Activated naive CD4-positive, alpha-beta T cell treated with anti-CD3 and anti-CD28 coated beads, Interleukin-2, amount 10 ng/mL, durations not matched to agents 7 days and 5 days (primary cell): ENCODE measurements around the gene SLC29A3.

Experiments
- CTCF ChIA-PET: fragments of 350-600 bp; sonication (Branson Sonifier 250); formaldehyde crosslinking; loops from one replicate; lab custom pipeline; 2021; ENCODE audit warnings: antibody characterized with exemption; lab: Charles Lee
- DNase-seq: peaks from one replicate; pipeline ENCODE4 v3.0.0-alpha.2; 2020
- H3K27ac Mint-ChIP-seq: one replicate; pipeline ENCODE4 v1.8.0; 2021; ENCODE audit warnings: mild to moderate bottlenecking, moderate library complexity, mixed read lengths
- H3K27me3 Mint-ChIP-seq: one replicate; pipeline ENCODE4 v1.8.0; 2021; ENCODE audit warnings: mild to moderate bottlenecking, mixed read lengths
- H3K36me3 Mint-ChIP-seq: one replicate; pipeline ENCODE4 v1.8.0; 2021; ENCODE audit warnings: mixed read lengths
- H3K4me1 Mint-ChIP-seq: one replicate; pipeline ENCODE4 v1.8.0; 2021; ENCODE audit warnings: mixed read lengths
- H3K4me3 Mint-ChIP-seq: one replicate; pipeline ENCODE4 v1.8.0; 2021; ENCODE audit warnings: mild to moderate bottlenecking, moderate library complexity, mixed read lengths
- H3K9me3 Mint-ChIP-seq: one replicate; pipeline ENCODE4 v1.8.0; 2021; ENCODE audit warnings: mixed read lengths

The SLC29A3 gene

DNA sequence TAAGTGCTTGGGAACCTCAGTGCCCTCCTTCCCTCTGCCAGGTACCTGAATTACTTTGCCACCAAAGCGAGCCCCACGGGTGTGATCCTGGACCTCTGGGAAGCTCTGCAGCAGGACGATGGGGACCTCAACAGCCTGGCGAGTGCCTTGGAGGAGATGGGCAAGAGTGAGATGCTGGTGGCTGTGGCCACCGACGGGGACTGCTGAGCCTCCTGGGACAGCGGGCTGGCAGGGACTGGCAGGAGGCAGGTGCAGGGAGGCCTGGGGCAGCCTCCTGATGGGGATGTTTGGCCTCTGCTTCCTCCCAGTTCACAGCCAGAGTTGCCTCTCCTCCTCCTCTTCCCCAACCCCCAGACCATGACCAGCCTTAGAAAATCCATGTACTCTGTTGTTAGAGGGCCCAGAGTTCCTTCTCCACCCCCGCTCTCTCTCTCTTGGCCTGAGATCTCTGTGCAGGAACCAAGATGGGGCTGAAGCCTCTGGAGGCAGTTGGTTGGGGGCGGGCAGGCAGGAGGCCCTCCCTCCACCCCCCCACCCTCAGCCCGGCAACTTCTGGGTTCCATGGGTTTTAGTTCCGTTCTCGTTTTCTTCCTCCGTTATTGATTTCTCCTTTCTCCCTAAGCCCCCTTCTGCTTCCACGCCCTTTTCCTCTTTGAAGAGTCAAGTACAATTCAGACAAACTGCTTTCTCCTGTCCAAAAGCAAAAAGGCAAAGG lies 19.8 kb upstream of the SLC29A3 start:
- CTCF ChIA-PET = no interaction called here
- Mint-ChIP-seq H3K36me3 (no peaks in the 10 kb centered on the region), H3K9me3 (no peaks in the 10 kb centered on the region), H3K27ac (no peak overlapping the region), H3K4me3 (no peak overlapping the region), H3K4me1 (no peaks in the 10 kb centered on the region), H3K27me3 (peaks cover 40% of the 10 kb centered on the region)
- no peak for DNase-seq

DNA sequence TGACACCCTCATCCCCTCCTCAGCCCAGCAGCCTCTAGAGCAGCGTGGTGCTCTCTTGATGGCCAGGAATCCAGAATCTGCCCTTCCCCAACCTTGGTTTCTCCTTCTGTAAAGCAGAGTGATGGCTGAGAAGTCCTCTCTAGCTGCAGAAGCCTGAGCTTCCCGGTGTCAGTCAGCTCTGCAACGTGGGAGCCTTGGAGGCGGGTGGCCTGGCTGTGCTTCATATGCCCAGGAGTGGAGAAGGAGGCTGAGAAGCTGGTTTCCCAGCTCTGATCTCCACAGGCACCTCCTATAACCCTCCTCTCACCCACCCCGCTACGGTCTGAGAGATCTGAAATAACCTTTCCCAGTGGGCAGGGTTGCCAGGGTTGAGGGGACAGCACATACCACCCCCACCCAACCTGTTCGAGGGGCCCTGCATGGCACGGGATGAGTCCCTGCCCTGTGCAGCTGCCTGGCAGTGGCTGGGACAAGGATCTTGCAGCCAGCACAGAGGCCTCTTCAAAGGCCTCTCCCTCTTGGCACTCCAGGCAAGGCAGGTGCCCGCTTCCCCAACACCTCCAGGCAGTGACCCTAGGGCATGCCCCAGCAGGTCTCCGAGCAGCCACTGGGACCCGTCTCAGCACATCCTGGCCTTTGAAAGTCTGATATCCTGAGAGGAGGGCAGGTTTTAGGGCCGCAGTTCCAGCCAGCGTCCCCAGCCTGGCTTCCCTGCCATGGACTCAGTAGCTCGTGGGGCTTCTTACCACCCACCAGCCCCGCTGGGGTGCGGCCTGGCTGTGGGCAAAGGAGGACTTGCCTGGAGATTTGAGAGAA lies 18.3 kb upstream of the SLC29A3 start:
- Mint-ChIP-seq H3K4me1 (no peaks in the 10 kb centered on the region), H3K4me3 (no peak overlapping the region), H3K27ac (no peak overlapping the region), H3K27me3 (peaks cover 40% of the 10 kb centered on the region), H3K9me3 (no peaks in the 10 kb centered on the region), H3K36me3 (no peaks in the 10 kb centered on the region)
- CTCF ChIA-PET = interaction anchor here (0.7 to 1.0 kb wide), 2 partner anchors 270 to 362 kb away, joined by 3 read pairs; no protein-coding TSS in a partner anchor
- DNase-seq = no peak

GRCh38 chr10:71301371-71301916 lies 17.6 kb upstream of the SLC29A3 start:
- H3K27me3 Mint-ChIP-seq = peaks cover 40% of the 10 kb centered on the region
- no peaks in the 10 kb centered on the region for H3K36me3 Mint-ChIP-seq

GRCh38 chr10:71302451-71302850 lies 16.6 kb upstream of the SLC29A3 start:
- DNase-seq = no peak
- H3K4me3 Mint-ChIP-seq = no peak overlapping the region
- no peaks in the 10 kb centered on the region for H3K9me3 Mint-ChIP-seq
- no peaks in the 10 kb centered on the region for H3K36me3 Mint-ChIP-seq
- peaks cover 43% of the 10 kb centered on the region for H3K27me3 Mint-ChIP-seq
- CTCF ChIA-PET = interaction anchor here (1.1 kb wide), 1 partner anchor 287 kb away, joined by 3 read pairs; no protein-coding TSS in a partner anchor
- no peaks in the 10 kb centered on the region for H3K4me1 Mint-ChIP-seq
- H3K27ac Mint-ChIP-seq = no peak overlapping the region

More at GRCh38 chr10:71301371-71301916, 17.6 kb upstream of the SLC29A3 start:
- no peak for DNase-seq
- Mint-ChIP-seq H3K27ac (no peak overlapping the region), H3K9me3 (no peaks in the 10 kb centered on the region), H3K4me3 (no peak overlapping the region), H3K4me1 (no peaks in the 10 kb centered on the region)
- CTCF ChIA-PET = interaction anchor here (0.6 to 1.0 kb wide), 3 partner anchors 151 to 361 kb away, joined by 3 read pairs; no protein-coding TSS in a partner anchor

- Mint-ChIP-seq H3K9me3 (no peaks in the 10 kb centered on the region), H3K36me3 (no peaks in the 10 kb centered on the region), H3K4me1 (no peaks in the 10 kb centered on the region), H3K4me3 (no peak overlapping the region), H3K27me3 (peaks cover 38% of the 10 kb centered on the region), H3K27ac (no peak overlapping the region)
- CTCF ChIA-PET = interaction anchor here (1.1 kb wide), 1 partner anchor 286 kb away, joined by 3 read pairs; no protein-coding TSS in a partner anchor
- DNase-seq = no peak
These were observed 16.0 kb upstream of the SLC29A3 start for GRCh38 chr10:71302874-71303568.

DNA sequence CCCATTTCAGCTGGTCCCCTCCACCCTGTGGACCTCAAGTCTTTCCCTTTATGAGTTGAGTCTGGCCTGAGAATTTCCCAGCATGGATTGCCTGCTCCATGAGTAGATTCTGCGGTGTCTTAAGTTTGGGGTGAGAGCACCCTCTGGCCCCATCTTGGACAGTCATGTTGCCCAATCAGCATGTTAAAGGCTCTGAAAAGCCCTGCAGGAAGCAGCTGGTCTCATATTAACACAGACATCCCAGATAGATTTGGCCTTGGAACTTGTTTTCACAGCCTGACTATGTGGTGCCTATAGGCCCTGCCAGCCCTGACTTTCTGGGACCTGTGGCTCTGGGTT lies 15.5 kb upstream of the SLC29A3 start:
- Mint-ChIP-seq H3K27me3 (peaks cover 38% of the 10 kb centered on the region), H3K36me3 (no peaks in the 10 kb centered on the region), H3K4me1 (no peaks in the 10 kb centered on the region), H3K27ac (no peak overlapping the region), H3K9me3 (no peaks in the 10 kb centered on the region), H3K4me3 (no peak overlapping the region)
- no peak for DNase-seq
- CTCF ChIA-PET = no interaction called here

GRCh38 chr10:71304914-71305313 lies 14.1 kb upstream of the SLC29A3 start:
- Mint-ChIP-seq H3K4me1 (no peaks in the 10 kb centered on the region), H3K9me3 (no peaks in the 10 kb centered on the region), H3K4me3 (no peak overlapping the region), H3K36me3 (no peaks in the 10 kb centered on the region), H3K27me3 (peaks cover 29% of the 10 kb centered on the region), H3K27ac (no peak overlapping the region)
- DNase-seq = no peak
- CTCF ChIA-PET = interaction anchor here (1.2 kb wide), 1 partner anchor 402 kb away, joined by 3 read pairs; no protein-coding TSS in a partner anchor

- no peak overlapping the region for H3K27ac Mint-ChIP-seq
These were observed 12.1 kb upstream of the SLC29A3 start for GRCh38 chr10:71306979-71307378.

DNA sequence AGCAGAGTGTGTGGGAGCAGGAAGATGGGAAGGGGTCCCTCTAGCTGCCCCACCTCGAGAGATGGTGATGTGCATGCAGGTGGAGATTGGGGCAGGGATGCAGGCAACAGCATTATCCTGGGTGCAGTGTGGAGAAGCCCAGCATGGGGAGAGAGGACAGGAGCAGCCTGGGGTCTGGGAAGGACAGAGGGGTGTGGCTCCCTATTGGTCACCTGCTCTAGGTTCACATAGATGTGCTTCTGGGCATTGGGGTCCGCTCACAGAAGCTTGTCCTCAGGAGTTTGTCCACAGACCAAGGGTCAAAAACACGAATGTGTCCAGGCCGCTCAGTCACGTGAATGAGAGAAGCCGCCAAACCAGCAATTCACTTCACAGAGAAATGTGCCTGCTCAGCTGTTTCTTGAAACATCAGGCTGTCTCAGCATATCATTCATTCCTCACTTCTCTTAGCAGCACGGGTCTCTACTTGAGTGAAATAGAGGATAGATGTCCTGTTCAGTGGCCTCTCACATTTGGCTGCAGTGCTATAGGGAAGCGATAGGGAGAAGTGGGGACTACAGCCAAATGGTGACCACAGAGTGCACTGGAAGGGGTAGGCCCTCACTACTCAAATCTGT lies 11.5 kb upstream of the SLC29A3 start:
- peaks cover 22% of the 10 kb centered on the region for H3K27me3 Mint-ChIP-seq
- no peaks in the 10 kb centered on the region for H3K36me3 Mint-ChIP-seq
- CTCF ChIA-PET = interaction anchor here (1.2 to 1.3 kb wide), 2 partner anchors 262 to 263 kb away, joined by 3 to 5 read pairs; no protein-coding TSS in a partner anchor
- H3K4me1 Mint-ChIP-seq = no peaks in the 10 kb centered on the region
- H3K9me3 Mint-ChIP-seq = no peaks in the 10 kb centered on the region
- H3K4me3 Mint-ChIP-seq = no peak overlapping the region
- DNase-seq = no peak
- no peak overlapping the region for H3K27ac Mint-ChIP-seq

More at GRCh38 chr10:71306979-71307378, 12.1 kb upstream of the SLC29A3 start:
- peaks cover 25% of the 10 kb centered on the region for H3K27me3 Mint-ChIP-seq
- no peaks in the 10 kb centered on the region for H3K4me1 Mint-ChIP-seq
- H3K4me3 Mint-ChIP-seq = no peak overlapping the region
- DNase-seq = no peak
- H3K36me3 Mint-ChIP-seq = no peaks in the 10 kb centered on the region
- H3K9me3 Mint-ChIP-seq = no peaks in the 10 kb centered on the region
- CTCF ChIA-PET = interaction anchor here (1.2 to 1.5 kb wide), 3 partner anchors 9 to 263 kb away, joined by 3 to 5 read pairs (median 4); no protein-coding TSS in a partner anchor

DNA sequence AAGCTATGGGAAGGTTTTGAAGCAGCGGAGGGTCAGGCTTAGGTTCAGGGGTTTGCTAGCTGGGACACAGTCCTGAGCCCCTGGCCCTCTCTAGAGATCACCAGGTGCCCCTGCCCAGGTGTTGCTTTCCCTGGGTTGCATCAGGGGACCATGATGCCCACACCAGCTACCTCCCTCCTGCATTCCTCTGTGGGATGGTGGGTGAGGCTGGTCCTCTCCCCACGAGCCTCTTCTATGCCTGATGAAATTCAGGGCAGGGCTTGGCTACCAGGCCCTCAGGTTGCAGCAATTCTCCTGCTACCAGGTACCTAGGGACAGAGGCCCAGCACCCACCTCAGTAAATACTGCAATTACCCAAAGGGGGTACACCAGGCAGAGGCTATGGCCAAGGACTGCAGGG lies 10.8 kb upstream of the SLC29A3 start:
- Mint-ChIP-seq H3K27ac (no peak overlapping the region), H3K9me3 (no peaks in the 10 kb centered on the region), H3K4me1 (no peaks in the 10 kb centered on the region), H3K4me3 (no peak overlapping the region), H3K36me3 (no peaks in the 10 kb centered on the region), H3K27me3 (peaks cover 27% of the 10 kb centered on the region)
- DNase-seq = no peak
- CTCF ChIA-PET = interaction anchor here (1.2 kb wide), 1 partner anchor 262 kb away, joined by 5 read pairs; no protein-coding TSS in a partner anchor

- Mint-ChIP-seq H3K9me3 (no peaks in the 10 kb centered on the region), H3K36me3 (no peaks in the 10 kb centered on the region), H3K27ac (no peak overlapping the region), H3K4me3 (no peak overlapping the region), H3K27me3 (peaks cover 33% of the 10 kb centered on the region), H3K4me1 (no peaks in the 10 kb centered on the region)
- no peak for DNase-seq
- CTCF ChIA-PET = no interaction called here
These were observed 10.1 kb upstream of the SLC29A3 start for GRCh38 chr10:71308985-71309384.

GRCh38 chr10:71309919-71310318 lies 9.1 kb upstream of the SLC29A3 start:
- CTCF ChIA-PET = interaction anchor here (1.0 kb wide), 1 partner anchor 260 kb away, joined by 4 read pairs; no protein-coding TSS in a partner anchor
- no peak overlapping the region for H3K4me3 Mint-ChIP-seq
- H3K4me1 Mint-ChIP-seq = peaks cover 3% of the 10 kb centered on the region
- no peak overlapping the region for H3K27ac Mint-ChIP-seq
- H3K9me3 Mint-ChIP-seq = no peaks in the 10 kb centered on the region
- no peak for DNase-seq
- H3K36me3 Mint-ChIP-seq = no peaks in the 10 kb centered on the region
- H3K27me3 Mint-ChIP-seq = peaks cover 38% of the 10 kb centered on the region

GRCh38 chr10:71312220-71312619 lies 6.8 kb upstream of the SLC29A3 start:
- Mint-ChIP-seq H3K9me3 (no peaks in the 10 kb centered on the region), H3K27me3 (peaks cover 47% of the 10 kb centered on the region), H3K4me1 (peaks cover 17% of the 10 kb centered on the region), H3K36me3 (no peaks in the 10 kb centered on the region), H3K27ac (no peak overlapping the region), H3K4me3 (no peak overlapping the region)
- no peak for DNase-seq
- CTCF ChIA-PET = interaction anchor here (6.6 kb wide), 1 partner anchor 259 kb away, joined by 60 read pairs; no protein-coding TSS in a partner anchor
